ENCODE measurements around the gene DMKN. TPM values are rescaled to one million over a fixed set of nuclear protein-coding genes. Genes with fewer than 3 reads are reported as not detected.

The DMKN gene
- total and polyA plus RNA-seq, 2 donors (not counting 3 experiments of a cell fraction or from before 2014, with no cell fraction given), result not detected

DNA sequence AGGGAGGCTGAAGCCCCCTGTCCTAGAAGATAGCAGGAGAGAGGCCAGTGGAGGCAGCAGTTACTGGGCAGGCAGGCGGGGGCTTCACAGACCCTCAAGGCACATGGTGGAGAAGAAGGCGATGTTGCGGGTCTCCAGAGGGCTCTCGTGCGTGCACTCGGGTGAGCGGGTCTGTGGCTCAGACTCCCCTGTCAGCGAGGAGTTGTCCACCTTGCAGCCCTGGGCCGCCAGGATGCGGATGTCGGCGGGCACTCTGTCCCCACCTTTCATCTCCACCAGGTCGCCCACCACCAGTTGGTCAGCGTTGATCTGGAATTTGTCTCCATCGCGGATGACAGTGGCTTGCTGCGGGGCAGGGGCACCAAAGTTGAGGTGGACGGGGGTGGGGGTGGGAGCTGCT lies 46.8 kb upstream of the DMKN start:
- ChIA-PET CTCF (interaction anchor here (0.7 kb wide), 1 partner anchor 12 kb away, joined by 4 read pairs; no protein-coding TSS in a partner anchor), POLR2A (no interaction called here)

More for the DNA sequence above, 46.8 kb upstream of the DMKN start:
- H4K20me1 ChIP-seq (replicated peaks; ENCODE audit: control insufficient read depth, extremely low read depth, insufficient read depth, low read length), result no peaks in the 10 kb centered on the region
- no peak for DNase-seq (ENCODE audit: low read depth, low spot score)
- no peak overlapping the region for H3K4me2 ChIP-seq (ENCODE audit: insufficient read depth, low read length)
- H3K9me1 ChIP-seq (replicated peaks; ENCODE audit: control insufficient read depth, extremely low read depth, insufficient read depth, low read length), result no peaks in the 10 kb centered on the region
- no peaks in the 10 kb centered on the region for H3K4me1 ChIP-seq (ENCODE audit: control insufficient read depth, extremely low read depth, insufficient read depth, low read length)
- no peak for TF ChIP-seq MAX (IDR thresholded peaks at IDR 0.05; ENCODE audit: insufficient read depth, insufficient read length)
- no peak for TF ChIP-seq POLR2A (IDR thresholded peaks at IDR 0.05; ENCODE audit: low read depth, low read length)
- no peak for TF ChIP-seq CTCF (IDR thresholded peaks at IDR 0.05; ENCODE audit: extremely low read depth in 1 of 2, insufficient read depth in 1 of 2, low read depth in 1 of 2, low read length in 2 of 2)
- no peak for TF ChIP-seq MYC (IDR thresholded peaks at IDR 0.05; ENCODE audit: low read depth, low read length)
- TF ChIP-seq GATA2 (IDR thresholded peaks at IDR 0.05; ENCODE audit: insufficient read depth, insufficient read length, low read depth, low read length), result no peak
- TF ChIP-seq JUN (IDR thresholded peaks at IDR 0.05; ENCODE audit: borderline replicate concordance, insufficient read depth, insufficient read length, low read depth), result no peak
- TF ChIP-seq FOS (IDR thresholded peaks at IDR 0.05; ENCODE audit: borderline replicate concordance, insufficient read depth, low read length), result no peak
- no peak for TF ChIP-seq POLR2AphosphoS5 (IDR thresholded peaks at IDR 0.05; ENCODE audit: insufficient read depth, low read depth, low read length)
- TF ChIP-seq EZH2 (IDR thresholded peaks at IDR 0.05; ENCODE audit: borderline replicate concordance, low read depth, low read length, severe bottlenecking), result no peak
- no peak overlapping the region for H3K9ac ChIP-seq (replicated peaks; ENCODE audit: extremely low read depth, insufficient read depth, low read length)
- H3K9me3 ChIP-seq (replicated peaks; ENCODE audit: control insufficient read depth, insufficient read depth, low read length), result no peaks in the 10 kb centered on the region
- no peak for FAIRE-seq
- dilution Hi-C loops (cut with MboI; ENCODE audit: extremely low pct_ligation_motif_present, low sequenced_read_pairs), result no loop called here
- no peaks in the 10 kb centered on the region for H3K36me3 ChIP-seq (ENCODE audit: control insufficient read depth in 2 of 2, extremely low read depth in 1 of 2, insufficient read depth in 2 of 2, low read length in 2 of 2)
- H3K79me2 ChIP-seq (ENCODE audit: control insufficient read depth, insufficient read depth, low read length), result no peaks in the 10 kb centered on the region
- no peak overlapping the region for H3K27ac ChIP-seq (ENCODE audit: insufficient read depth, low read depth, low read length)
- intact Hi-C loops (cut with micrococcal nuclease), result no loop called here
- no peak overlapping the region for H3K4me3 ChIP-seq (replicated peaks in 1 of 3; ENCODE audit: insufficient read depth in 1 of 3, low read depth in 1 of 3, low read length in 3 of 3)
- peaks cover 0 to 4% of the 10 kb centered on the region in 2 experiments for H3K27me3 ChIP-seq (ENCODE audit: control insufficient read depth in 2 of 2, insufficient read depth in 2 of 2, low read length in 2 of 2)
- BruUV-seq (replicated peaks), result no TSS peak
- H2AFZ ChIP-seq (ENCODE audit: low read depth, low read length), result no peak overlapping the region

All from endothelial cell of umbilical vein (primary cell).